A549 treated with AZD9567 at 1 μM for 4 hours (cell line): ENCODE measurements around the gene CKMT1B. TPM values are rescaled to one million over a fixed set of nuclear protein-coding genes. Genes with fewer than 3 reads are reported as not detected.

Experiments used
- total RNA-seq: library from RNA; stranded (reverse); fragments of 200-300 nt; extraction: Qiagen RNA extraction; gene quantifications from 5 replicates; pipeline ENCODE4 v1.2.3, GENCODE V29; 2022; ENCODE audit not compliant: insufficient read depth

The CKMT1B gene
- total RNA-seq: 2.3 to 4.8 TPM (median 3.6 TPM) in 4 of 5 replicates, not detected in the other

GRCh38 chr15:43593328-43594190 lies at the start of gene CKMT1B:
TSS of gene CKMT1B (plus strand) at chr15:43594027. CDS start at chr15:43594219, 192 bp downstream.

GRCh38 chr15:43589778-43590466 lies 3.9 kb upstream of the CKMT1B start, which contains the start of gene PPIP5K1:
TSS of gene PPIP5K1 (minus strand) at chr15:43590208. CDS start at chr15:43584504, 5,704 bp downstream.

GRCh38 chr15:43618700-43619099 lies 24.9 kb downstream of the CKMT1B start, which contains the start of gene STRC:
TSS of gene STRC (minus strand) at chr15:43618800. CDS start at chr15:43618722, 78 bp downstream.

Other genes with a start within 250 kb of the CKMT1B start
- 6.9 to 12.3 TPM (median 9.5 TPM) in 5 replicates for gene ZSCAN29, start 223.0 kb upstream of the CKMT1B start, total RNA-seq
- gene TUBGCP4, start 222.9 kb upstream of the CKMT1B start, total RNA-seq: 4.8 to 6.8 TPM (median 5.9 TPM) in 5 replicates
- gene TP53BP1, start 100.9 kb upstream of the CKMT1B start, total RNA-seq: 15.3 to 16.7 TPM (median 16.1 TPM) in 5 replicates
- gene MAP1A, start 76.4 kb upstream of the CKMT1B start, total RNA-seq: 0.66 to 0.77 TPM (median 0.69 TPM) in 5 replicates
- 5.0 to 8.9 TPM (median 5.2 TPM) in 5 replicates for gene PPIP5K1, start 3.8 kb upstream of the CKMT1B start, total RNA-seq
- gene STRC, start 24.8 kb downstream of the CKMT1B start, total RNA-seq: 0.06 to 0.15 TPM (median 0.11 TPM) in 4 of 5 replicates, not detected in the other
- 0.78 to 1.4 TPM (median 1.0 TPM) in 4 of 5 replicates, not detected in the other for gene CATSPER2, start 54.8 kb downstream of the CKMT1B start, total RNA-seq
- gene CKMT1A, start 99.8 kb downstream of the CKMT1B start, total RNA-seq: 2.4 to 6.9 TPM (median 3.2 TPM) in 5 replicates
- 259 to 366 TPM (median 344 TPM) in 5 replicates for gene PDIA3, start 152.4 kb downstream of the CKMT1B start, total RNA-seq
- gene ELL3, start 182.9 kb downstream of the CKMT1B start, total RNA-seq: 1.4 to 1.9 TPM (median 1.6 TPM) in 5 replicates
- 469 to 703 TPM (median 677 TPM) in 5 replicates for gene SERF2, start 198.3 kb downstream of the CKMT1B start, total RNA-seq
- gene SERINC4, start 206.2 kb downstream of the CKMT1B start, total RNA-seq: 0.05 to 0.20 TPM (median 0.07 TPM) in 3 of 5 replicates, not detected in the others
- 3.9 to 19.7 TPM (median 4.8 TPM) in 5 replicates for gene HYPK, start 206.6 kb downstream of the CKMT1B start, total RNA-seq
- gene MFAP1, start 230.7 kb downstream of the CKMT1B start, total RNA-seq: 24.6 to 31.5 TPM (median 25.1 TPM) in 5 replicates
- gene WDR76, start 233.0 kb downstream of the CKMT1B start, total RNA-seq: 10.5 to 12.4 TPM (median 10.9 TPM) in 5 replicates